Uterus (tissue), 4 donors: ENCODE data around the gene ST8SIA5. TPM values are rescaled to one million over a fixed set of nuclear protein-coding genes. Genes with fewer than 3 reads are reported as not detected.

Experiments
- DNase-seq, 2 donors: peaks; one replicate each; pipeline ENCODE4 v3.0.0-alpha.2; 2019 to 2020
- H3K27ac ChIP-seq, 2 donors: fragments of 200-600 bp; sonication (generic); 1 replicate in 1 of 2; 2 replicates in 1 of 2; pipeline ENCODE4 v1.5.1; 2016 to 2018
- H3K27me3 ChIP-seq, 2 donors: fragments of 200-600 bp; sonication (generic); one replicate each; pipeline ENCODE4 v1.5.1; 2018 to 2019; ENCODE audit warnings: control low read depth in 1 of 2
- H3K36me3 ChIP-seq, 2 donors: fragments of 200-600 bp; sonication (generic); one replicate each; pipeline ENCODE4 v1.5.1; 2019; ENCODE audit warnings: control low read depth in 1 of 2
- H3K4me1 ChIP-seq, 2 donors: fragments of 200-600 bp; sonication (generic); one replicate each; pipeline ENCODE4 v1.5.1; 2018 to 2019; ENCODE audit warnings: control low read depth in 1 of 2
- H3K4me3 ChIP-seq, 2 donors: fragments of 200-600 bp; sonication (generic); 1 replicate in 1 of 2; 2 replicates in 1 of 2; pipeline ENCODE4 v1.5.1; 2018 to 2019; ENCODE audit warnings: mild to moderate bottlenecking in 1 of 2
- H3K9me3 ChIP-seq, 2 donors: fragments of 200-600 bp; sonication (generic); one replicate each; pipeline ENCODE4 v1.5.1; 2019; ENCODE audit warnings: control low read depth in 1 of 2
- CTCF ChIP-seq, 4 experiments: fragments of 200-600 bp in 2 of 4; fragments of 450-650 bp in 2 of 4; sonication (generic) in 2 of 4; IDR thresholded peaks; one replicate each; pipeline ENCODE4 v1.5.1; 2016 to 2019; ENCODE audit warnings: antibody characterized with exemption in 4 of 4, mild to moderate bottlenecking in 2 of 4, moderate library complexity in 1 of 4
- POLR2A ChIP-seq, 2 donors: fragments of 450-650 bp; IDR thresholded peaks; one replicate each; pipeline ENCODE4 v1.6.1; 2016; ENCODE audit warnings: antibody characterized with exemption in 2 of 2, mild to moderate bottlenecking in 1 of 2, moderate library complexity in 1 of 2
- intact Hi-C: fragments of 100-400 bp; cut with DNase I; formaldehyde crosslinking; loops from one replicate; pipeline ENCODE4 v1.15.1; 2023; ENCODE audit warnings: low total_unique reads
- small RNA-seq: library from RNA; depleted of rRNA; stranded (forward); fragments of <200 nt; gene quantifications from one replicate; pipeline ENCODE3, GENCODE V24; 2016
- total RNA-seq, 4 donors: library from RNA; depleted of rRNA in 3 of 4; stranded (reverse); fragments of >200 nt in 3 of 4; gene quantifications; one replicate each; pipeline versions ENCODE4 v1.1.0 to v1.2.4, GENCODE V29; 2014 to 2023
- donor health status: DM: yes; HTN: yes; CAD: no.

ST8SIA5 gene
- total RNA-seq, 4 donors from 2014 or later: 0.76 TPM; not detected in 3

GRCh38 chr18:46622999-46623398 is 133.9 kb downstream of the ST8SIA5 start:
- Histone ChIP-seq H3K36me3 (no peaks in the 10 kb centered on the region), H3K27me3 (no peaks in the 10 kb centered on the region), H3K9me3 (no peaks in the 10 kb centered on the region), H3K4me1 (no peaks in the 10 kb centered on the region), H3K27ac (no peak overlapping the region), H3K4me3 (no peak overlapping the region)
- no peak for DNase-seq
- no peak for TF ChIP-seq CTCF (IDR thresholded peaks at IDR 0.05)
- no peak for TF ChIP-seq POLR2A (IDR thresholded peaks at IDR 0.05)
- intact Hi-C loops: no loop called here

- Histone ChIP-seq H3K27ac (no peak overlapping the region), H3K4me3 (no peak overlapping the region), H3K9me3 (no peaks in the 10 kb centered on the region), H3K27me3 (no peaks in the 10 kb centered on the region), H3K36me3 (no peaks in the 10 kb centered on the region), H3K4me1 (no peaks in the 10 kb centered on the region)
- intact Hi-C loops: no loop called here
- DNase-seq: no peak
- TF ChIP-seq POLR2A (IDR thresholded peaks at IDR 0.05): no peak
- no peak for TF ChIP-seq CTCF (IDR thresholded peaks at IDR 0.05)
Observed at GRCh38 chr18:46622451-46622850, 134.4 kb downstream of the ST8SIA5 start.

GRCh38 chr18:46621871-46622270 is 135.0 kb downstream of the ST8SIA5 start:
- Histone ChIP-seq H3K27ac (no peak overlapping the region), H3K4me1 (no peaks in the 10 kb centered on the region), H3K4me3 (no peak overlapping the region), H3K36me3 (no peaks in the 10 kb centered on the region), H3K9me3 (no peaks in the 10 kb centered on the region), H3K27me3 (no peaks in the 10 kb centered on the region)
- TF ChIP-seq POLR2A (IDR thresholded peaks at IDR 0.05): no peak
- TF ChIP-seq CTCF (IDR thresholded peaks at IDR 0.05): no peak
- no peak for DNase-seq
- intact Hi-C loops: no loop called here

- intact Hi-C loops: no loop called here
- no peaks in the 10 kb centered on the region for H3K4me1 ChIP-seq
Observed at GRCh38 chr18:46621111-46621766, 135.6 kb downstream of the ST8SIA5 start.

GRCh38 chr18:46619559-46619958 is 137.3 kb downstream of the ST8SIA5 start:
- intact Hi-C loops: no loop called here
- Histone ChIP-seq H3K27ac (no peak overlapping the region), H3K27me3 (no peaks in the 10 kb centered on the region), H3K9me3 (no peaks in the 10 kb centered on the region), H3K4me3 (no peak overlapping the region), H3K36me3 (no peaks in the 10 kb centered on the region), H3K4me1 (no peaks in the 10 kb centered on the region)
- no peak for TF ChIP-seq CTCF (IDR thresholded peaks at IDR 0.05)
- TF ChIP-seq POLR2A (IDR thresholded peaks at IDR 0.05): no peak
- DNase-seq: no peak

More at GRCh38 chr18:46621111-46621766, 135.6 kb downstream of the ST8SIA5 start:
- Histone ChIP-seq H3K27ac (no peak overlapping the region), H3K36me3 (no peaks in the 10 kb centered on the region), H3K9me3 (no peaks in the 10 kb centered on the region), H3K4me3 (no peak overlapping the region), H3K27me3 (no peaks in the 10 kb centered on the region)
- no peak for DNase-seq
- TF ChIP-seq CTCF (IDR thresholded peaks at IDR 0.05) (no peak), POLR2A (IDR thresholded peaks at IDR 0.05) (no peak)

Small RNA genes lying within 50 kb of the gene (small RNA-seq; reads per million reads assigned to genes)
- gene AC090311.1: not detected

Other genes starting within 250 kb of the ST8SIA5 start
- gene LOXHD1, start 99.8 kb downstream of the ST8SIA5 start, total RNA-seq: under 1 TPM in 1 of 4 donors, not detected in 3; 0.62 TPM
- gene PIAS2, start 160.5 kb upstream of the ST8SIA5 start, total RNA-seq: 10 to 100 TPM; 13.1 to 68.6 (median 34.8) TPM
- 10 to 100 TPM in 1 of 4 donors, 1 to 10 TPM in 2, not detected in 1; 2.8 to 14.3 (median 3.6) TPM for gene KATNAL2, start 160.5 kb upstream of the ST8SIA5 start, total RNA-seq